ENCODE data around the gene OLR1. TPM values are rescaled to one million over a fixed set of nuclear protein-coding genes. Genes with fewer than 3 reads are reported as not detected.

OLR1 gene
- total and polyA plus RNA-seq, 2 experiments from 2014 or later = 0.28 TPM; not detected in 1

GRCh38 chr12:10111451-10111850, 60.5 kb downstream of the OLR1 start:
- Histone ChIP-seq H3K4me1 (ENCODE audit: low read depth) (no peaks in the 10 kb centered on the region), H3K36me3 (no peaks in the 10 kb centered on the region), H3K4me3 (no peak overlapping the region), H3K27me3 (no peaks in the 10 kb centered on the region), H3K9me3 (ENCODE audit: low read depth) (no peaks in the 10 kb centered on the region), H3K27ac (no peak overlapping the region)
- no peak for DNase-seq (ENCODE audit: low read depth in 1 of 2, low spot score in 1 of 2)
- TF ChIP-seq CTCF (IDR thresholded peaks at IDR 0.05; ENCODE audit: low read depth, low read length) = no peak

GRCh38 chr12:10110256-10110844, 61.6 kb downstream of the OLR1 start:
- no peak for DNase-seq (ENCODE audit: low read depth in 1 of 2, low spot score in 1 of 2)
- TF ChIP-seq CTCF (IDR thresholded peaks at IDR 0.05; ENCODE audit: low read depth, low read length) = no peak
- no peak overlapping the region for H3K4me3 ChIP-seq
- no peaks in the 10 kb centered on the region for H3K27me3 ChIP-seq
- H3K36me3 ChIP-seq = no peaks in the 10 kb centered on the region
- H3K27ac ChIP-seq = no peak overlapping the region
- no peaks in the 10 kb centered on the region for H3K9me3 ChIP-seq (ENCODE audit: low read depth)
- H3K4me1 ChIP-seq (ENCODE audit: low read depth) = no peaks in the 10 kb centered on the region

Other genes with a start within 250 kb of the OLR1 start
- gene CLEC2A, start 239.8 kb downstream of the OLR1 start, total RNA-seq = not detected in 2 replicates
- gene CLEC2A, start 239.8 kb downstream of the OLR1 start, polyA plus RNA-seq = not detected in 2 replicates
- gene CLEC12A, start 200.7 kb downstream of the OLR1 start, total RNA-seq = not detected in 2 replicates
- gene CLEC12A, start 200.7 kb downstream of the OLR1 start, polyA plus RNA-seq = not detected in 2 replicates
- gene CLEC1B, start 173.0 kb downstream of the OLR1 start, total RNA-seq = 0.95 and 1.2 TPM in 2 replicates
- gene CLEC1B, start 173.0 kb downstream of the OLR1 start, polyA plus RNA-seq = not detected in 2 replicates
- not detected in 2 replicates for gene CLEC12B, start 161.5 kb downstream of the OLR1 start, total RNA-seq
- not detected in 2 replicates for gene CLEC12B, start 161.5 kb downstream of the OLR1 start, polyA plus RNA-seq
- gene CLEC9A, start 141.4 kb downstream of the OLR1 start, total RNA-seq = not detected in 2 replicates
- not detected in 2 replicates for gene CLEC9A, start 141.4 kb downstream of the OLR1 start, polyA plus RNA-seq
- gene CLEC1A, start 73.1 kb downstream of the OLR1 start, total RNA-seq = not detected in 2 replicates
- gene CLEC1A, start 73.1 kb downstream of the OLR1 start, polyA plus RNA-seq = not detected in 2 replicates
- not detected in 2 replicates for gene CLEC7A, start 41.9 kb downstream of the OLR1 start, total RNA-seq
- not detected in 2 replicates for gene CLEC7A, start 41.9 kb downstream of the OLR1 start, polyA plus RNA-seq
- not detected in 2 replicates for gene TMEM52B, start 6.9 kb upstream of the OLR1 start, total RNA-seq
- not detected in 2 replicates for gene TMEM52B, start 6.9 kb upstream of the OLR1 start, polyA plus RNA-seq
- gene GABARAPL1, start 40.7 kb upstream of the OLR1 start, total RNA-seq = 59.0 and 62.1 TPM in 2 replicates
- gene GABARAPL1, start 40.7 kb upstream of the OLR1 start, polyA plus RNA-seq = 71.6 and 82.9 TPM in 2 replicates
- 0.04 and 0.42 TPM in 2 replicates for gene KLRD1, start 135.7 kb upstream of the OLR1 start, total RNA-seq
- 0.10 and 0.19 TPM in 2 replicates for gene KLRD1, start 135.7 kb upstream of the OLR1 start, polyA plus RNA-seq
- gene KLRK1, start 217.9 kb upstream of the OLR1 start, total RNA-seq = 0.07 TPM in 1 of 2 replicates, not detected in the other
- 0.15 TPM in 1 of 2 replicates, not detected in the other for gene KLRK1, start 217.9 kb upstream of the OLR1 start, polyA plus RNA-seq
- not detected in 2 replicates for gene KLRC4, start 237.6 kb upstream of the OLR1 start, total RNA-seq
- gene KLRC4, start 237.6 kb upstream of the OLR1 start, polyA plus RNA-seq = not detected in 2 replicates
- gene KLRC3, start 248.5 kb upstream of the OLR1 start, total RNA-seq = not detected in 2 replicates
- gene KLRC3, start 248.5 kb upstream of the OLR1 start, polyA plus RNA-seq = 0.15 TPM in 1 of 2 replicates, not detected in the other

All from cardiac muscle cell (in vitro differentiated cells and primary cell).